Neural progenitor cell (in vitro differentiated cells): ENCODE measurements around the gene BAX.

Source experiments
- CTCF ChIP-seq: fragments of 200-600 bp; sonication (generic); IDR thresholded peaks from 2 replicates; pipeline ENCODE4 v1.5.1; 2017; ENCODE audit warnings: antibody characterized with exemption, mild to moderate bottlenecking
- EZH2 ChIP-seq: fragments of 200-600 bp; sonication (generic); IDR thresholded peaks from 2 replicates; pipeline ENCODE4 v1.6.1; 2017; ENCODE audit warnings: antibody characterized with exemption, mild to moderate bottlenecking, moderate library complexity
- EZH2phosphoT487 ChIP-seq: fragments of 200-600 bp; sonication (generic); IDR thresholded peaks from 2 replicates; pipeline ENCODE4 v1.6.1; 2017; ENCODE audit warnings: antibody characterized with exemption

- TF ChIP-seq CTCF (no peak), EZH2 (no peak), EZH2phosphoT487 (no peak)
These were observed 18.8 kb upstream of the BAX start for GRCh38 chr19:48935864-48936263.
